GM21825 (cell line): ENCODE results near the gene TAF4.
"Not testable (repeated sequence)": the region's sequence is repeated elsewhere in the genome, so short reads cannot be mapped to it uniquely, and the experiment has no call there.

Source experiments
- ATAC-seq: cut with Tn5 transposase; IDR thresholded peaks from one replicate; pipeline ENCODE4 v1.9.1; 2021; ENCODE audit warnings: mild to moderate bottlenecking, moderate library complexity; ENCODE audit not compliant: unreplicated experiment

TAF4 gene

GRCh38 chr20:62004614-62005013, 61.1 kb downstream of the TAF4 start:
- ATAC-seq: no peak

- ATAC-seq: no peak
These were observed 61.9 kb downstream of the TAF4 start for GRCh38 chr20:62003567-62004405.

GRCh38 chr20:62002882-62003480, 62.7 kb downstream of the TAF4 start:
- no peak for ATAC-seq

GRCh38 chr20:62001178-62001715, 64.4 kb downstream of the TAF4 start:
- ATAC-seq: no peak

- ATAC-seq: no peak
These were observed 67.1 kb downstream of the TAF4 start for GRCh38 chr20:61998343-61999121.

GRCh38 chr20:61997891-61998290, 67.8 kb downstream of the TAF4 start:
- ATAC-seq: no peak

- no peak for ATAC-seq
These were observed 68.3 kb downstream of the TAF4 start for GRCh38 chr20:61997372-61997771.

- ATAC-seq: no peak
These were observed 71.1 kb downstream of the TAF4 start for GRCh38 chr20:61994546-61994945.

- no peak for ATAC-seq
These were observed 72.6 kb downstream of the TAF4 start for GRCh38 chr20:61993058-61993457.

GRCh38 chr20:61991476-61991875, 74.2 kb downstream of the TAF4 start:
- no peak for ATAC-seq

- no peak for ATAC-seq
These were observed 75.2 kb downstream of the TAF4 start for GRCh38 chr20:61990484-61990883.

GRCh38 chr20:61989741-61990140, 75.9 kb downstream of the TAF4 start:
- no peak for ATAC-seq

- no peak for ATAC-seq
These were observed 77.0 kb downstream of the TAF4 start for GRCh38 chr20:61988665-61989064.

- ATAC-seq: no peak
These were observed 78.8 kb downstream of the TAF4 start for GRCh38 chr20:61986762-61987321.

- no peak for ATAC-seq
These were observed 80.6 kb downstream of the TAF4 start for GRCh38 chr20:61985096-61985495.

- ATAC-seq: not testable (repeated sequence)
These were observed 81.2 kb downstream of the TAF4 start for GRCh38 chr20:61984431-61984830.

- ATAC-seq: no peak
These were observed 81.7 kb downstream of the TAF4 start for GRCh38 chr20:61983965-61984364.

GRCh38 chr20:61982951-61983315, 82.7 kb downstream of the TAF4 start:
- no peak for ATAC-seq

GRCh38 chr20:61982191-61982950, 83.3 kb downstream of the TAF4 start:
- no peak for ATAC-seq

GRCh38 chr20:61981691-61982090, 84.0 kb downstream of the TAF4 start:
- ATAC-seq: not testable (repeated sequence)
